ENCODE data around the gene AMZ2.

DNA sequence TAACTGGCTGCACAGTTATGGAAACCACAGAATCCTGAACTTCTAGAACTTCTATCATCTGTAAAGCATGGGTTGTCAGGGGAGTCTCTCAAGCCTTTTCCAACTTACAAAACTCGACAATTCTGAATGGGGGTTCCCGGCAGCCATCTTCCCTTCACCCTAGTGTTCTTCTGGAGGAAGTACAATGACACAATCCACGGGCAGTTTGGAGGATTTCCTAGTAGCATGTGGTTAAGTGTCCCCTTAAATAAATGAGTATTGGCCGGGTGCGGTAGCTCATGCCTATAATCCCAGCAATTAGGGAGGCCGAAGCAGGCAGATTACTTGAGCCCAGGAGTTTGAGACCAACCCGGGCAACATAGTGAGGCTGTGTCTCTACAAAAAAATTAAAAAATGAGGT is 41.0 kb downstream of the AMZ2 start:
- TF ChIP-seq, protein P1, sequence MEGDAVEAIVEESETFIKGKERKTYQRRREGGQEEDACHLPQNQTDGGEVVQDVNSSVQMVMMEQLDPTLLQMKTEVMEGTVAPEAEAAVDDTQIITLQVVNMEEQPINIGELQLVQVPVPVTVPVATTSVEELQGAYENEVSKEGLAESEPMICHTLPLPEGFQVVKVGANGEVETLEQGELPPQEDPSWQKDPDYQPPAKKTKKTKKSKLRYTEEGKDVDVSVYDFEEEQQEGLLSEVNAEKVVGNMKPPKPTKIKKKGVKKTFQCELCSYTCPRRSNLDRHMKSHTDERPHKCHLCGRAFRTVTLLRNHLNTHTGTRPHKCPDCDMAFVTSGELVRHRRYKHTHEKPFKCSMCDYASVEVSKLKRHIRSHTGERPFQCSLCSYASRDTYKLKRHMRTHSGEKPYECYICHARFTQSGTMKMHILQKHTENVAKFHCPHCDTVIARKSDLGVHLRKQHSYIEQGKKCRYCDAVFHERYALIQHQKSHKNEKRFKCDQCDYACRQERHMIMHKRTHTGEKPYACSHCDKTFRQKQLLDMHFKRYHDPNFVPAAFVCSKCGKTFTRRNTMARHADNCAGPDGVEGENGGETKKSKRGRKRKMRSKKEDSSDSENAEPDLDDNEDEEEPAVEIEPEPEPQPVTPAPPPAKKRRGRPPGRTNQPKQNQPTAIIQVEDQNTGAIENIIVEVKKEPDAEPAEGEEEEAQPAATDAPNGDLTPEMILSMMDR (IDR thresholded peaks at IDR 0.05), result no peak
- TF ChIP-seq ZFX (IDR thresholded peaks at IDR 0.05; ENCODE audit: borderline replicate concordance), result no peak
